Measurements from ENCODE around the gene MAPRE2.
A peak's percentile ranks its signal among the peaks of the same experiment; 100 is the strongest.

The MAPRE2 gene

GRCh38 chr18:35061804-35062203, 20.6 kb downstream of the MAPRE2 start:
- no peak for DNase-seq (ENCODE audit: low spot score)
- TF ChIP-seq, protein P1, sequence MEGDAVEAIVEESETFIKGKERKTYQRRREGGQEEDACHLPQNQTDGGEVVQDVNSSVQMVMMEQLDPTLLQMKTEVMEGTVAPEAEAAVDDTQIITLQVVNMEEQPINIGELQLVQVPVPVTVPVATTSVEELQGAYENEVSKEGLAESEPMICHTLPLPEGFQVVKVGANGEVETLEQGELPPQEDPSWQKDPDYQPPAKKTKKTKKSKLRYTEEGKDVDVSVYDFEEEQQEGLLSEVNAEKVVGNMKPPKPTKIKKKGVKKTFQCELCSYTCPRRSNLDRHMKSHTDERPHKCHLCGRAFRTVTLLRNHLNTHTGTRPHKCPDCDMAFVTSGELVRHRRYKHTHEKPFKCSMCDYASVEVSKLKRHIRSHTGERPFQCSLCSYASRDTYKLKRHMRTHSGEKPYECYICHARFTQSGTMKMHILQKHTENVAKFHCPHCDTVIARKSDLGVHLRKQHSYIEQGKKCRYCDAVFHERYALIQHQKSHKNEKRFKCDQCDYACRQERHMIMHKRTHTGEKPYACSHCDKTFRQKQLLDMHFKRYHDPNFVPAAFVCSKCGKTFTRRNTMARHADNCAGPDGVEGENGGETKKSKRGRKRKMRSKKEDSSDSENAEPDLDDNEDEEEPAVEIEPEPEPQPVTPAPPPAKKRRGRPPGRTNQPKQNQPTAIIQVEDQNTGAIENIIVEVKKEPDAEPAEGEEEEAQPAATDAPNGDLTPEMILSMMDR (IDR thresholded peaks at IDR 0.05; ENCODE audit: extremely low read depth, missing control alignments) = no peak

DNA sequence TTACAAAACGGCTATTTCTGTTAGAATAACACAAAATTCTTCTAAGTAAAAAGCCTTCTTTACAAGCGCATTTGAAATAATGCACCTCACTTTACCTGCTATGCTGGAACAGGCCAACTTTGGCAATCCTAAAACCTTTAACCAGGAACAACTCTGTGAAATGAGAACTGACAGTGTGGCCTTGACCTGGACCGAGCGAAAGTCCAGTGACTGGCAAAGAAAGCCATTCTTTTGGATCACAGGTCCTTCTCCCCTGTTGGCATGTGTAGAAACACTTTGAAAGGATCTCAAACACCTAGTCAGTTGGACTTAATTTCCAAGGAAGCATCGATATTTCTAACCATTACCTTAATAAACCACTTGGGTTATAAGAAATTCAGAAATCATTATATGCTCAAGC, 21.2 kb downstream of the MAPRE2 start:
- TF ChIP-seq, protein P1 (IDR thresholded peaks at IDR 0.05; ENCODE audit: extremely low read depth, missing control alignments) = no peak
- DNase-seq (ENCODE audit: low spot score) = no peak

DNA sequence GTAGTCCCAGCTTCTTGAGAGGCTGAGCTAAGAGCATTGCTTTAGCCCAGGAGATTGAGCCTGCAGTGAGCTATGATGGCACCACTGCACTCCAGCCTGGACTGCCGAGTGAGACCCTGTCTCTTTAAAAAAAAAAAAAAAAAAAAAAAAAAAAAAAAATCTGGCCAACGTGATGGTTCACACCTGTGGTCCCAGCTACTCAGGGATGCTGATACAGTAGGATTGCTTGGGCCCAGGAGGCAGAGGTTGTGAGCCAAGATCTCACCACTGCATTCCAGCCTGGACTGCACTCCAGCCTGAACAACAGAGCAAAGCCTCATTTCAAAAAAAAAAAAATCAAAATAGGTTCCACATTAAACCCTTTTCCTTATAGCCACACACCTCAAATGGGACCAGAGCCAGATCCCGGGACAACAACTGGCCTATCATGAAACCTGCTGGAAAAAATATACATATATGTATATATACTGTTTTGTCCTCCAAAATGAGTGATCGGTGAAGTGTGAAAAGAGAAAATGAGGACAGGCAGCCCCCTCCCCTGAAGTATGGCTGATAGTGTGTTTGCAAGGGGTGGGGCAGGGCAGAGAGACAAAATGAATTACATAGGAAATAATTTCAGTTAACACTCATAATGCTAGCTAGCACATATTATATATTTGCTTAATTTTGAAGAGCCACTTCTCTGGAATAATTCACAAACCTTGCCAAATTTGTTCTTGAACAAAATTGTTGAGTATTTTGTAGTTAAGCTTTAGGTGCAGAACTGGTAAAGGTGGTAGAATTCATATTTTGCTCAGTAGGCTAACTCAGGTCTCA, 22.9 kb downstream of the MAPRE2 start:
- TF ChIP-seq, protein P1 (IDR thresholded peaks at IDR 0.05; ENCODE audit: extremely low read depth, missing control alignments) = no peak
- no peak for DNase-seq (ENCODE audit: low spot score)

DNA sequence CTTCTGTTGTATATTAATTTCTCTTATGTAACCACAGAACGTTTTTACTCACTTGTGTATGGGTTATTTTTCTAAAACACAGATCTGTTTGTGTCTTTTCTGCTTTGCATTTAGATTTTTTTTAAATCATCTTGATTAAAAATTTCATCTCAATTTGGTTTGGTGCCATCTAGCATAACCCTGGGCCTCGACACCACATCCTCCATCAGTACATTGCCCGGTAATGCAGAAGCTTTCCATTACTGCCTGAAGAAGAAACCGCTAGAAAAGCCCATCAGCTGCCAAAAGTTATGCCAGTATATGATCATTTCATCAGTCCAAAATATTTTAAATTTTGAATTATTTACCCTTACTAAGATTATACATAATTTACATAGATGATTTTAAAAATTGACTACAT, 26.2 kb downstream of the MAPRE2 start:
- DNase-seq (ENCODE audit: low spot score) = no peak
- TF ChIP-seq, protein P1 (IDR thresholded peaks at IDR 0.05; ENCODE audit: extremely low read depth, missing control alignments) = no peak

DNA sequence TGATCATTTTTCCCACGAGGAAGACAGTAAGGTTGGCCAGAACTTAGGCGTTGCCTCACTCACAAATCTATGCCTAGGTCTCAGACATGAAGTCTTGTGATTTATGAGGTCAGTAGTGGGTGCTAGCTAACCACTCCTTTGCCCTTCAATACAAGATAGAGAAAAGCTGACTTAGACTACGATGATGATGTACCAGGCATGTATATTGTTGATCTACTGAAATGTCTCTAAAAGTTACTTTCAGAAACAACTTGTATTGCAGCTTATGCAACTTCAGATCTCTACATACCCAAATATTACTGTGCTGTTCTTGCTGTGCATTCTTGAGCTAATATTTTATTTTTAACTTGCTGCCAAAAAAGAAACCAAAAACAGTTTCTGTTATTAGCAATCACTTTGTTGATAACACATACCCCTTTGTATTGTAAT, 30.6 kb downstream of the MAPRE2 start:
- DNase-seq (ENCODE audit: low spot score) = peak; percentile 14
- TF ChIP-seq, protein P1 (IDR thresholded peaks at IDR 0.05; ENCODE audit: extremely low read depth, missing control alignments) = no peak

GRCh38 chr18:35072616-35073015, 31.4 kb downstream of the MAPRE2 start:
- no peak for DNase-seq (ENCODE audit: low spot score)
- TF ChIP-seq, protein P1 (IDR thresholded peaks at IDR 0.05; ENCODE audit: extremely low read depth, missing control alignments) = no peak

- DNase-seq (ENCODE audit: low spot score) = no peak
- TF ChIP-seq, protein P1 (IDR thresholded peaks at IDR 0.05; ENCODE audit: extremely low read depth, missing control alignments) = no peak
These were observed 32.2 kb downstream of the MAPRE2 start for GRCh38 chr18:35073186-35074105.

Measured in GM20000 (cell line).